ENCODE measurements around the gene OCA2. TPM values are rescaled to one million over a fixed set of nuclear protein-coding genes. Genes with fewer than 3 reads are reported as not detected.

OCA2 gene
- total RNA-seq, 1 donor from 2014 or later = 0.79 TPM

DNA sequence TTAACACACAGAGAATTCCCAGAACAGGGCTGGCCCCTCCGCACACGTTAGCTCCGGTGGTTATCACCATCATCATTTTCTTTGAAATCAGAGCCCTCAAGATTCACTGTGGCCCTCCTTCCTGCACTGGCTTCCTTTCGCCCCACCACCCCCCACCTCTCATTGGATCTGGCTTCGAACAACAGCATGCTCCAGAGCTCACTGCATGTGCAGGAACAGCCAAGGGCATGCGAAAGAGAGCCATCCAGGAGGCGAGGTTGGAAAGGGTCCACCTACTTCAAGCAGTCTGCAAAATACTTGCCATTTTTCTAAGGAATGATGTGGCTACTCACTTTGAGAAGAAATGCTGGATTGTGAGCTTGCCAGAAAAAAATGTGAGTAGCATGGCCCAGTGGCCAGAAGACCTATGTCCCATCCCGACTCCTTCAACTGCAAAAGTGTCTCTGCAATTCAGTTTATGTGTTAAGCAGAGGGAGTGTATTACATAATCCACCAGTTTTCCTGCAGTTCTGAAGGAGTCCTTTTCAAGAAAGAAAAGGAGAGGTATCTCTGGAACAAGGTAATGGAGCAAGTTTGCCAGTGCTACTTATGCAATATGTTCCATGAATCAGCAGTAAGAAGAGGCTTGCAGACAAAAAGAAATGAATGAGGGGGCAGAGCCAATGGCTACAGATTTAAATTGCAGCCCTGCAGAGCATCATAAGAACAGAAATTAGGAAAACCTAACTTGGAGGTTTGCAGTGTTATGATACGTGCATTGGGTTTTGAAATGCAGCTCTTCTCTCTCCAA, 92.8 kb downstream of the OCA2 start:
- Mint-ChIP-seq H3K4me3 (ENCODE audit: low read depth) (no peak overlapping the region), H3K4me1 (ENCODE audit: low read depth) (no peaks in the 10 kb centered on the region), H3K36me3 (ENCODE audit: insufficient read depth) (no peaks in the 10 kb centered on the region), H3K27ac (no peak overlapping the region), H3K9me3 (ENCODE audit: low read depth) (peaks cover 7% of the 10 kb centered on the region), H3K27me3 (no peaks in the 10 kb centered on the region)
- TF ChIP-seq, protein P1, sequence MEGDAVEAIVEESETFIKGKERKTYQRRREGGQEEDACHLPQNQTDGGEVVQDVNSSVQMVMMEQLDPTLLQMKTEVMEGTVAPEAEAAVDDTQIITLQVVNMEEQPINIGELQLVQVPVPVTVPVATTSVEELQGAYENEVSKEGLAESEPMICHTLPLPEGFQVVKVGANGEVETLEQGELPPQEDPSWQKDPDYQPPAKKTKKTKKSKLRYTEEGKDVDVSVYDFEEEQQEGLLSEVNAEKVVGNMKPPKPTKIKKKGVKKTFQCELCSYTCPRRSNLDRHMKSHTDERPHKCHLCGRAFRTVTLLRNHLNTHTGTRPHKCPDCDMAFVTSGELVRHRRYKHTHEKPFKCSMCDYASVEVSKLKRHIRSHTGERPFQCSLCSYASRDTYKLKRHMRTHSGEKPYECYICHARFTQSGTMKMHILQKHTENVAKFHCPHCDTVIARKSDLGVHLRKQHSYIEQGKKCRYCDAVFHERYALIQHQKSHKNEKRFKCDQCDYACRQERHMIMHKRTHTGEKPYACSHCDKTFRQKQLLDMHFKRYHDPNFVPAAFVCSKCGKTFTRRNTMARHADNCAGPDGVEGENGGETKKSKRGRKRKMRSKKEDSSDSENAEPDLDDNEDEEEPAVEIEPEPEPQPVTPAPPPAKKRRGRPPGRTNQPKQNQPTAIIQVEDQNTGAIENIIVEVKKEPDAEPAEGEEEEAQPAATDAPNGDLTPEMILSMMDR (IDR thresholded peaks at IDR 0.05; ENCODE audit: unreplicated experiment) = no peak
- DNase-seq (ENCODE audit: low spot score, unreplicated experiment) = no peak

DNA sequence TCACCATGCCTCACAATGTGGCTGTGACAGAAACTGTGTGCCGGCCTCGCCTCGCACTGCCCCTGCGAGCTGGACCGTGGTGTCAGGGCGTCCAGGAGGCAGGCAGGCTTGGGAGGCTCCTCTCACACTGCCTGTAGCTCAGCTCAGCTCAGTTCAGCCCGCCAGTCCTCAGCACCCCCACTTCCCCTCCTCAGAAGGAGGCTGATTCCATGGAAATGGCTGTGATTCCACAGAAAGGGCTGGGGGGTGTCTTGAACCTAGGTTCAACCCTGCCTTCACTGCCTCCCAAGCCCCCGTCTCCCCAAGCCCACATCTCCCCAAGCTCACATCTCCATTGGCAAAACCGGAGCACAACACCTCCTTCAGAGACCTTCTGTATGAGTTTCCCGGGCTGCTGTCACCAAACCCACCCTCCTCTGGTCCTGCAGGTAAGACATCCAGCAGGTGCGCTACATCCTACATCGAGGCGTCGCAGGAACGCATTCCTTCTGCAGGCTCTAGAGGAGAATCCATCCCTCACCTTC, 94.0 kb downstream of the OCA2 start:
- TF ChIP-seq, protein P1 (IDR thresholded peaks at IDR 0.05; ENCODE audit: unreplicated experiment) = no peak
- Mint-ChIP-seq H3K9me3 (ENCODE audit: low read depth) (peaks cover 5% of the 10 kb centered on the region), H3K4me1 (ENCODE audit: low read depth) (no peaks in the 10 kb centered on the region), H3K36me3 (ENCODE audit: insufficient read depth) (no peaks in the 10 kb centered on the region), H3K27me3 (no peaks in the 10 kb centered on the region), H3K27ac (no peak overlapping the region), H3K4me3 (ENCODE audit: low read depth) (no peak overlapping the region)
- no peak for DNase-seq (ENCODE audit: low spot score, unreplicated experiment)

DNA sequence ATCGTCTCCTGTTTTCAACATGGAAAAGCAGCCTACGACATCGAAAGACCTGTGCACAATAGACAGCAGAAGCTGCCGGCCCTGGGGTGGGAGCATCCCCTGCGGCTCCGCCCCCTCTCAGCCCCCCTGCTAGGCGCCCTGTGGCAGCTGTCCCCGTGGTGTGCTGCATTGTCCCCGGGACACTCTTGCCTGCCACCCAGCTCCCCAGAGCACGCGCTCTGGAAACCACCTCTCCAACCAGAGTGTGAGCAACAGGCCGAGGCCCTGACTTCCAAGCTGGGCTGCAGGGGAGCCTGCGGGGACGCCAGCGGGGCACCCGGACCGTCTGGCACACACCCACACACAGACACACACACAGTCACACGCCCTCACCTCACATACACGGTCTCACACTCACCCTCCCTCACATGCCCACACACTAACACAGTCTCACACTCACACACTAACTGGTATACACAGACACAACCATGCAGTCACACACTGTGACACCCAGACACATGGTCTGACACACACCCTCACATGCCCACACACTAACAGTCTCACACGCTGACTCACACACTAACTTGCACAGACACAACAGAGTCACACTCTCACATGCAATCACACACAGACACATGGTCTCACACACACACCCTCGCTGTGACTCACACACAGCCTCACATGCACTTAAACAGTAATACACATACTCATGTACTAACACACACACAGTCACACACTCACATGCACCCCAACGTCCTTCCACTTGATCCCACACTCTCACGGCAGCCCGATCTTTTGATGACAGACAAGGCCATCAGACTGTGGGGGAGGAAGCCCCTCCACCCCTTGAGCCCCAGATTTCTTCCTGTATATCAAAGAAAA, 94.7 kb downstream of the OCA2 start:
- Mint-ChIP-seq H3K27me3 (no peaks in the 10 kb centered on the region), H3K4me3 (ENCODE audit: low read depth) (no peak overlapping the region), H3K9me3 (ENCODE audit: low read depth) (no peaks in the 10 kb centered on the region), H3K27ac (no peak overlapping the region), H3K36me3 (ENCODE audit: insufficient read depth) (no peaks in the 10 kb centered on the region), H3K4me1 (ENCODE audit: low read depth) (no peaks in the 10 kb centered on the region)
- DNase-seq (ENCODE audit: low spot score, unreplicated experiment) = no peak
- TF ChIP-seq, protein P1 (IDR thresholded peaks at IDR 0.05; ENCODE audit: unreplicated experiment) = no peak

DNA sequence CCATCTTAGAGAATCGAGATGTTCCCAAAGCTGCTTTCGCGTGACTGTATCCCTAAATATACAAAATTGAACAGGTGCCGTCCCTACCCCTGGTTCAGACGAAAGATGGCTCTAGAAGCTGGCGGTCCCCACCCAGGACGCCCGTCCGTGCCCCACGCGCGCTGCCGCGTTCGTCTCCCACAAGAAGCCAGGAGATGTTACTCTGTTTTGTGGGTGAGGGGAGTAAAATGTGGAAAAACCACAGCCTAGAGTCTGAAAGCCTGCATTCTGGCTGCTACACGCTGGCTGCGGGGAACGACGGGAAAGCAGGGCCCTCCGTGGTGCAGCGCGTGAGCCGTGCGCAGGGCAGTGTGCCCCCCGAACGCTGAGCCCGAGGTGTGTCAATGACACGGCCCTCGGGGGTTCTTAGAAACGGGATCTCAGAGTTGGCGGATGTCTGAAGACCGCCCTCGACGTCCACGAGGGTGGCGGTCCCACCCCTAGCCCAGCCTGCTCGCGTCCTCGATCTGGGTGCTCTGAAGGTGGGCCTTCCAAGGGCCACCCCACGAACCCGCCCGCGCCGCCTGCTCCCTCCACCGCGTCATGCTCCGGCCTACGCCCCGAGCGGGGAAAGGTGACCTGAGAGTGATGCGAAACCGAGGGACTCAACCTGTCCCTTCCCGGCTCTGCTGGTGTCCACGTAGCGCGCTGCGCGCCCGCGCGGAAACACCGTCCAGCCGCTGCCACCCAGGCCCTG, 95.6 kb downstream of the OCA2 start:
- H3K4me1 Mint-ChIP-seq (ENCODE audit: low read depth) = no peaks in the 10 kb centered on the region
- H3K9me3 Mint-ChIP-seq (ENCODE audit: low read depth) = no peaks in the 10 kb centered on the region
- H3K4me3 Mint-ChIP-seq (ENCODE audit: low read depth) = no peak overlapping the region
- H3K27me3 Mint-ChIP-seq = no peaks in the 10 kb centered on the region
- no peak overlapping the region for H3K27ac Mint-ChIP-seq
- H3K36me3 Mint-ChIP-seq (ENCODE audit: insufficient read depth) = no peaks in the 10 kb centered on the region
- DNase-seq (ENCODE audit: low spot score, unreplicated experiment) = no peak
- TF ChIP-seq, protein P1 (IDR thresholded peaks at IDR 0.05; ENCODE audit: unreplicated experiment) = no peak

DNA sequence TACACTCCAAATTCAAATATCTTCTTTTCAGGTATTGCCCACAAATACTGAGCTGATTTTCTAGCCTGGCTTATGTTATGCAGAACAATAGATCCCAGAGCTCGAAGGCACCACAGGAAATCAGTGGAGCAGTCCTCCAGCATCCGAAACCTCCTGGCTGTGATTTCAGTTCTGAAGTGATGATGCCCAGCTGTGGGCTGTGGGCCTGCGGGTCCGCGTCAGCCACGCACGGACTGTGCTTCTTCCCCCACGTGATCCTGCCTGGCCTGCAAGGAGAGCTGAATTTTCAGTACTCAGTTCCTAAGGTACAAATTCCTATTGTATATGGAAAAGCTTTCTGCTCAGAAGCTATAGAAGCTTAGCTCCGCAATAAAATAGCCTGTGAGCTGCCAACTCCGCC, 96.2 kb downstream of the OCA2 start:
- Mint-ChIP-seq H3K27ac (no peak overlapping the region), H3K36me3 (ENCODE audit: insufficient read depth) (no peaks in the 10 kb centered on the region), H3K27me3 (no peaks in the 10 kb centered on the region), H3K9me3 (ENCODE audit: low read depth) (no peaks in the 10 kb centered on the region), H3K4me3 (ENCODE audit: low read depth) (no peak overlapping the region), H3K4me1 (ENCODE audit: low read depth) (no peaks in the 10 kb centered on the region)
- DNase-seq (ENCODE audit: low spot score, unreplicated experiment) = no peak
- TF ChIP-seq, protein P1 (IDR thresholded peaks at IDR 0.05; ENCODE audit: unreplicated experiment) = no peak
